Fibroblast of lung (primary cell): ENCODE data around the gene CPNE2. TPM values are rescaled to one million over a fixed set of nuclear protein-coding genes. Genes with fewer than 3 reads are reported as not detected.

Source experiments
- DNase-seq, 2 donors: peaks; one replicate each; pipeline versions ENCODE4 v3.0.0 to v3.0.0-alpha.2; 2010; ENCODE audit warnings: low read depth in 2 of 2
- H2AFZ ChIP-seq: 2 replicates; pipeline ENCODE4 v1.5.1; 2012; ENCODE audit warnings: low read length, control low read depth, inconsistent platforms
- H3K27ac ChIP-seq: 2 replicates; pipeline ENCODE4 v1.5.1; 2011; ENCODE audit warnings: low read length, control low read depth; ENCODE audit not compliant: insufficient read depth
- H3K27me3 ChIP-seq: 2 replicates; pipeline ENCODE4 v1.5.1; 2011; ENCODE audit warnings: mild to moderate bottlenecking, low read length; ENCODE audit not compliant: control insufficient read depth, insufficient read depth
- H3K36me3 ChIP-seq: 2 replicates; pipeline ENCODE4 v1.5.1; 2011; ENCODE audit warnings: low read length; ENCODE audit not compliant: control insufficient read depth, insufficient read depth
- H3K4me1 ChIP-seq: 2 replicates; pipeline ENCODE4 v1.5.1; 2011; ENCODE audit warnings: low read length; ENCODE audit not compliant: control insufficient read depth, insufficient read depth; ENCODE audit errors: extremely low read depth
- H3K4me2 ChIP-seq: 2 replicates; pipeline ENCODE4 v1.5.1; 2011; ENCODE audit warnings: low read length, control low read depth; ENCODE audit not compliant: insufficient read depth; ENCODE audit errors: extremely low read depth
- H3K4me3 ChIP-seq, 4 experiments: fragments of 200-600 bp in 1 of 4; sonication (generic) in 1 of 4; replicated peaks in 1 of 4; 2 replicates each; pipeline ENCODE4 v1.5.1; 2011 to 2016; ENCODE audit warnings: low read length in 4 of 4, low read depth in 3 of 4, mild to moderate bottlenecking in 3 of 4, control low read depth in 2 of 4, inconsistent platforms in 1 of 4, mixed read lengths in 1 of 4; ENCODE audit not compliant: insufficient read depth in 1 of 4; ENCODE audit errors: control extremely low read depth in 1 of 4
- H3K79me2 ChIP-seq: 2 replicates; pipeline ENCODE4 v1.5.1; 2012; ENCODE audit warnings: mild to moderate bottlenecking, low read length, inconsistent platforms; ENCODE audit not compliant: control insufficient read depth, insufficient read depth
- H3K9ac ChIP-seq: 2 replicates; pipeline ENCODE4 v1.5.1; 2011; ENCODE audit warnings: mild to moderate bottlenecking, low read length, control low read depth; ENCODE audit not compliant: insufficient read depth
- H3K9me3 ChIP-seq: 2 replicates; pipeline ENCODE4 v1.5.1; 2012; ENCODE audit warnings: low read depth, low read length; ENCODE audit not compliant: control insufficient read depth, insufficient read depth
- H4K20me1 ChIP-seq: 2 replicates; pipeline ENCODE4 v1.5.1; 2011; ENCODE audit warnings: low read length; ENCODE audit not compliant: control insufficient read depth, insufficient read depth; ENCODE audit errors: extremely low read depth
- EZH2 ChIP-seq: IDR thresholded peaks from 2 replicates; pipeline ENCODE4 v1.5.1; 2012; ENCODE audit warnings: low read length, control low read depth, mild to moderate bottlenecking; ENCODE audit errors: missing control alignments
- polyA plus RNA-seq, 2 donors: library from polyadenylated mRNA; depleted of rRNA in 1 of 2; stranded (reverse) in 1 of 2; unstranded in 1 of 2; fragments of >200 nt; gene quantifications; 2 replicates each; pipeline ENCODE4 v1.2.1, GENCODE V29; 2011 to 2012; ENCODE audit warnings: missing spikeins in 1 of 2
- total RNA-seq: library from RNA; depleted of rRNA; stranded (reverse); fragments of >200 nt; gene quantifications from 2 replicates; pipeline ENCODE4 v1.2.1, GENCODE V29; 2014
- TF ChIP-seq, protein P1 (sequence below), 2 donors: IDR thresholded peaks in 1 of 2; conservative IDR thresholded peaks in 1 of 2; 1 replicate in 1 of 2; 2 replicates in 1 of 2; pipeline ENCODE4 v1.5.1; 2011 to 2012; ENCODE audit warnings: low read length in 2 of 2, control low read depth in 1 of 2, inconsistent platforms in 1 of 2, low read depth in 1 of 2, mild to moderate bottlenecking in 1 of 2

Gene CPNE2
- total and polyA plus RNA-seq, 2 donors (not counting 1 experiment from before 2014, with no cell fraction given): 20.5 to 39.6 TPM

DNA sequence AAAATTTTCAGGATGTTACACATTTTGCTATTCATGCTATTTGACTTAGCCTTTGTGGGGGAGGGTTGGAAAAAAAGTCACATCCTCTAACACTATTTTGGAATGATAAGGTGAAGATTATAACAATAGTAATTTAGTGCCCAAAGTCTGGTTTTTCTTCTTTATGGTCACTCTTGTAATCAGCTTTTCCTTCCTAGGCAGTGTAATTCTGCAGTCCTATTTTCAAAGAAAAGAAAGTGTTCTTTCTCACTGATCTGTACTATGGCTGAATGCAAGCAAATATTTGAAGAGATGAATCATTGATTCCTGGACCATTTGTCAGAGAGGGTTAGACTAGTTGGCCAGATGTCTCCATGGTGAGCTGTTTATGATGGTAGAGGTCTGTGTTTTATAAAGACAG lies 102.1 kb downstream of the CPNE2 start:
- H2AFZ ChIP-seq: no peak overlapping the region
- TF ChIP-seq EZH2: no peak
- TF ChIP-seq, protein P1, sequence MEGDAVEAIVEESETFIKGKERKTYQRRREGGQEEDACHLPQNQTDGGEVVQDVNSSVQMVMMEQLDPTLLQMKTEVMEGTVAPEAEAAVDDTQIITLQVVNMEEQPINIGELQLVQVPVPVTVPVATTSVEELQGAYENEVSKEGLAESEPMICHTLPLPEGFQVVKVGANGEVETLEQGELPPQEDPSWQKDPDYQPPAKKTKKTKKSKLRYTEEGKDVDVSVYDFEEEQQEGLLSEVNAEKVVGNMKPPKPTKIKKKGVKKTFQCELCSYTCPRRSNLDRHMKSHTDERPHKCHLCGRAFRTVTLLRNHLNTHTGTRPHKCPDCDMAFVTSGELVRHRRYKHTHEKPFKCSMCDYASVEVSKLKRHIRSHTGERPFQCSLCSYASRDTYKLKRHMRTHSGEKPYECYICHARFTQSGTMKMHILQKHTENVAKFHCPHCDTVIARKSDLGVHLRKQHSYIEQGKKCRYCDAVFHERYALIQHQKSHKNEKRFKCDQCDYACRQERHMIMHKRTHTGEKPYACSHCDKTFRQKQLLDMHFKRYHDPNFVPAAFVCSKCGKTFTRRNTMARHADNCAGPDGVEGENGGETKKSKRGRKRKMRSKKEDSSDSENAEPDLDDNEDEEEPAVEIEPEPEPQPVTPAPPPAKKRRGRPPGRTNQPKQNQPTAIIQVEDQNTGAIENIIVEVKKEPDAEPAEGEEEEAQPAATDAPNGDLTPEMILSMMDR (conservative IDR thresholded peaks at IDR 0.05 in 1 of 2, IDR thresholded peaks at IDR 0.05 in 1 of 2; ENCODE audit: low read depth in 1 of 2, low read length in 2 of 2): no peak
- peak; percentile 87 to 96 for DNase-seq
- H3K4me3 ChIP-seq: peak overlapping the region in 3 of 4 experiments; percentile 11 to 24 (median 17)
- H3K4me2 ChIP-seq: peak overlapping the region; percentile 68
- H3K36me3 ChIP-seq: no peaks in the 10 kb centered on the region
- H3K9me3 ChIP-seq: no peaks in the 10 kb centered on the region
- H4K20me1 ChIP-seq: no peaks in the 10 kb centered on the region
- H3K27me3 ChIP-seq: no peaks in the 10 kb centered on the region
- peak overlapping the region; percentile 60 for H3K27ac ChIP-seq
- H3K9ac ChIP-seq: no peak overlapping the region
- H3K4me1 ChIP-seq: peaks cover 22% of the 10 kb centered on the region
- H3K79me2 ChIP-seq: peaks cover 80% of the 10 kb centered on the region

DNA sequence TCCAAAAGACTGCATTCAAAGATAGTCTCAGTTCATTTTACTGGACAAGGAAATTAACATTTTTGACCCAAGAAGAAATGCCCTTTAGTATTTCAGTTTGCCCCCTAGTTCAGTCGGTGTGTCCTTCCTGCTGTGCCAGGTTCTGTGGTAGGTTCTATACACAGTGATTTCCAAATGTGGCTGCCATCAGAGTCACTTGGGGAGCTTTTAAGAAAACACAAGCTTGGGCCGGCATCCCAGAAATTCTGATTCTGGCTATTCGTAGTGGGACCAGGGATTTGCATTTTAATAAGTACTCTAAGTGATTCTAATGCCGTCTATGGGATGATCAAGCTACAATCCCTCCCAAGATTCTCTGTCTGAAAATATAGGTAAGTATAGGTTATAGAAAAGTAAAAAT lies 103.9 kb downstream of the CPNE2 start:
- peaks cover 62% of the 10 kb centered on the region for H3K79me2 ChIP-seq
- H3K36me3 ChIP-seq: no peaks in the 10 kb centered on the region
- no peak for TF ChIP-seq EZH2
- TF ChIP-seq, protein P1 (conservative IDR thresholded peaks at IDR 0.05 in 1 of 2, IDR thresholded peaks at IDR 0.05 in 1 of 2; ENCODE audit: low read depth in 1 of 2, low read length in 2 of 2): no peak
- H3K27me3 ChIP-seq: no peaks in the 10 kb centered on the region
- no peak overlapping the region for H3K9ac ChIP-seq
- no peak overlapping the region for H3K4me2 ChIP-seq
- H3K9me3 ChIP-seq: no peaks in the 10 kb centered on the region
- H3K4me1 ChIP-seq: peaks cover 15% of the 10 kb centered on the region
- H3K27ac ChIP-seq: no peak overlapping the region
- no peak overlapping the region for H2AFZ ChIP-seq
- DNase-seq: no peak
- no peaks in the 10 kb centered on the region for H4K20me1 ChIP-seq
- H3K4me3 ChIP-seq: no peak overlapping the region

DNA sequence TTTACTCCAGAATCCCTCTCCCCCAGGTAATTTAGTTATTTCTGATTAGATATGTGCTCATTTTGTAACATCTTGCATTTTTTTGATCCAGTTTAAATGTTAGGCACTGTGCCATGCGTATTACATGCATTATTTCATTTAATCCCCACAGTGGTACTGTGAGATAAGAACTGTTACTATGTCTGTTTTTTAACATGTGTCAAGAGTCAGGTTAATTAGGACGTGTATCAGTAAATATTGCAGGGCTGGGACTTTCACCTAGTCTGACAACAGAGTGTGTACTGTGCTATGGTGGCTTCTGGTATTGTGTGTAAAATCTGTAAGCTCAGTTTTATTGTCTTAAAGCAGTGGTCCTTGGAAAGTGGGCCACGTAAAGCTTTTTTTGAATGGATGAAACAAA lies 104.4 kb downstream of the CPNE2 start:
- no peak overlapping the region for H3K27ac ChIP-seq

More for the DNA sequence above, 104.4 kb downstream of the CPNE2 start:
- Histone ChIP-seq H3K4me3 (no peak overlapping the region), H3K79me2 (peaks cover 58% of the 10 kb centered on the region), H3K4me2 (no peak overlapping the region), H3K27me3 (no peaks in the 10 kb centered on the region), H3K4me1 (peaks cover 11% of the 10 kb centered on the region), H3K36me3 (no peaks in the 10 kb centered on the region), H2AFZ (no peak overlapping the region), H3K9ac (no peak overlapping the region), H4K20me1 (no peaks in the 10 kb centered on the region), H3K9me3 (no peaks in the 10 kb centered on the region)
- TF ChIP-seq, protein P1 (conservative IDR thresholded peaks at IDR 0.05 in 1 of 2, IDR thresholded peaks at IDR 0.05 in 1 of 2; ENCODE audit: low read depth in 1 of 2, low read length in 2 of 2): no peak
- no peak for TF ChIP-seq EZH2
- DNase-seq: no peak

Other genes starting within 250 kb of the CPNE2 start
- gene SLC12A3, start 227.4 kb upstream of the CPNE2 start, total RNA-seq: not detected in 2 replicates
- not detected in 2 replicates for gene SLC12A3, start 227.4 kb upstream of the CPNE2 start, polyA plus RNA-seq
- 111 and 117 TPM in 2 replicates for gene HERPUD1, start 160.4 kb upstream of the CPNE2 start, total RNA-seq
- gene HERPUD1, start 160.4 kb upstream of the CPNE2 start, polyA plus RNA-seq: 127 and 199 TPM in 2 replicates
- gene CETP, start 130.6 kb upstream of the CPNE2 start, total RNA-seq: not detected in 2 replicates
- 0.06 TPM in 1 of 2 replicates, not detected in the other for gene CETP, start 130.6 kb upstream of the CPNE2 start, polyA plus RNA-seq
- 23.6 and 43.6 TPM in 2 replicates for gene NLRC5, start 103.0 kb upstream of the CPNE2 start, total RNA-seq
- 18.8 and 22.2 TPM in 2 replicates for gene NLRC5, start 103.0 kb upstream of the CPNE2 start, polyA plus RNA-seq
- gene PSME3IP1, start 93.5 kb downstream of the CPNE2 start, total RNA-seq: 55.5 and 58.3 TPM in 2 replicates
- 64.6 and 77.0 TPM in 2 replicates for gene PSME3IP1, start 93.5 kb downstream of the CPNE2 start, polyA plus RNA-seq
- 33.4 and 51.9 TPM in 2 replicates for gene RSPRY1, start 93.7 kb downstream of the CPNE2 start, total RNA-seq
- gene RSPRY1, start 93.7 kb downstream of the CPNE2 start, polyA plus RNA-seq: 36.4 and 36.5 TPM in 2 replicates
- gene ARL2BP, start 152.7 kb downstream of the CPNE2 start, total RNA-seq: 53.2 and 65.7 TPM in 2 replicates
- 149 and 173 TPM in 2 replicates for gene ARL2BP, start 152.7 kb downstream of the CPNE2 start, polyA plus RNA-seq
- not detected in 2 replicates for gene PLLP, start 192.1 kb downstream of the CPNE2 start, total RNA-seq
- 0.02 and 0.05 TPM in 2 replicates for gene PLLP, start 192.1 kb downstream of the CPNE2 start, polyA plus RNA-seq